ENCODE results near the gene VIPR2.

DNA sequence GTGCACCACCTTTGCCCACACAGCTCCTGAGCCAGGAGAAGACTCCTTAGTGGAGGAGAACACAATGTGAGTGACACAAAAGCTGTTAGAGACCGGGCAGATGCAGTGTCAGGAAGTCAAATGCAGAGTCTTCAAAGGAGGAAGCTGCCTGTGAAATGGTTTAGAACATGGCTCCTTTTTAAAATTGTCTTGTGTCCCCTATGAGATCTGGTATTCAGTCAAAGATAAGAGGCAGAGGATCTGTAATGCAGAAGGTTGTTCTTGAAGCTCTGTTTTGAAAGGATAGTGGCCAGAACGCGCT, 133.0 kb downstream of the VIPR2 start:
- TF ChIP-seq CTCF (IDR thresholded peaks at IDR 0.05 in 8 of 11, conservative IDR thresholded peaks at IDR 0.05 in 3 of 11) (no peak), POLR2AphosphoS5 (IDR thresholded peaks at IDR 0.05) (no peak)
